Measurements from ENCODE around the gene KDM1B.

DNA sequence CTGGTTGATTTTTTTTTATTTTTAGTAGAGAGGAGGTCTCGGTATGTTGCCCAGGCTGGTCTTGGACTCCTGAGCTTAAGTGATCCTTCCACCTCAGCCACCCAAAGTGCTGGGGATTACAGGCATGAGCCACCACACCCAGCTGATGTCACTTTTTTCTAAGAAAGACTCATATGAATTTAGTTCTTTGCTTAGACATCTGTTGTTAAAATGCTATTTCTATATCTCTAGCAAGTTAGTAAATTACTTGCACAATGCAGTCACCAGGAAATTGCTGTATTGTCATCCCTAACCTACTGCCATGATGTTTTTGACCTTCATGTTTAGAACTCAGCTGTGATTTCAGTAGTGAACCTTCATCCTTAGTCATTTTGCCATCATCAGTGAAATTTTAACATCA, 5.7 kb downstream of the KDM1B start:
- TF ChIP-seq, protein P1, sequence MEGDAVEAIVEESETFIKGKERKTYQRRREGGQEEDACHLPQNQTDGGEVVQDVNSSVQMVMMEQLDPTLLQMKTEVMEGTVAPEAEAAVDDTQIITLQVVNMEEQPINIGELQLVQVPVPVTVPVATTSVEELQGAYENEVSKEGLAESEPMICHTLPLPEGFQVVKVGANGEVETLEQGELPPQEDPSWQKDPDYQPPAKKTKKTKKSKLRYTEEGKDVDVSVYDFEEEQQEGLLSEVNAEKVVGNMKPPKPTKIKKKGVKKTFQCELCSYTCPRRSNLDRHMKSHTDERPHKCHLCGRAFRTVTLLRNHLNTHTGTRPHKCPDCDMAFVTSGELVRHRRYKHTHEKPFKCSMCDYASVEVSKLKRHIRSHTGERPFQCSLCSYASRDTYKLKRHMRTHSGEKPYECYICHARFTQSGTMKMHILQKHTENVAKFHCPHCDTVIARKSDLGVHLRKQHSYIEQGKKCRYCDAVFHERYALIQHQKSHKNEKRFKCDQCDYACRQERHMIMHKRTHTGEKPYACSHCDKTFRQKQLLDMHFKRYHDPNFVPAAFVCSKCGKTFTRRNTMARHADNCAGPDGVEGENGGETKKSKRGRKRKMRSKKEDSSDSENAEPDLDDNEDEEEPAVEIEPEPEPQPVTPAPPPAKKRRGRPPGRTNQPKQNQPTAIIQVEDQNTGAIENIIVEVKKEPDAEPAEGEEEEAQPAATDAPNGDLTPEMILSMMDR (IDR thresholded peaks at IDR 0.05), result no peak
- no peak for TF ChIP-seq POLR2A (IDR thresholded peaks at IDR 0.05)

Data from lower leg skin (tissue), 3 donors.